Ramos (cell line): ENCODE data around the gene SAFB2.

ENCODE experiments used
- in situ Hi-C: fragments of 300-500 bp; cut with MboI; formaldehyde crosslinking; loops from one replicate; pipeline ENCODE4 v1.14.3; 2022; ENCODE audit warnings: low sequenced_read_pairs; ENCODE audit not compliant: unreplicated experiment

The SAFB2 gene

DNA sequence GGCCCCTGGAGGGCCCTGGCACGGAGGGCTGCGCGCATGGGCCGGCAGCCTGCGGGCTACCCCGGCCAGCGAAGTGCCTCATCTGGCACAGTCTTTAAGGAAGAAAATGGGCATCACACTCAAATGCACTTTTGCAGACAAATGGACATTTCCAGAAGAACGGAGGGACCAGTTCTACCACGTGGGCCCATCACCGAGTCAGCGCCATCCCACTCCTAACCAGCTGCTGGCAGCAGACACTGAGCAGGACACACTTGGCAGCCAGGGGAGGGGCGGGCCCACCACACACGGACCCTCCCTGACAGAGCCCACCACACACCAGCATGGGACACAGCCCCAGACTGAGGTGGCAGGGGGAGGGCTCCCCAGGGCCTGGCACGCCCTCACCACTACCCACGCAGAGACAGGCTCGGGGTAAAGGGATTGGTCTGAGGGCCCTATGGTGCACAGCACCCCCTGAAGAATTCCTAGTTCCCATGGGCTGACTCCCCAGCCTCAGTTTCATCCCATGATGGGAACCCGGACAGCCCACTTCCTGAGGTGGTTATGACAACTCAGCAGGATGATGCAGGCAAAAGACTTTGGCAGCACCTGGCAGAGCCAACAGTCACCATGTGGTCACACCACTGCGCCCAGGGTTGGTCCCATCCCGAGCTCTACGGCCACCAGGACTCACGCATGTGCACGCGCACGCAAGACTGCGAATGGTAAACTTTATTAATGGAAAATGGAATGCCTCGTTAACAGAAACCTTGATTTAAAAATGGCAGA lies 36.1 kb downstream of the SAFB2 start:
- in situ Hi-C loops = no loop called here

DNA sequence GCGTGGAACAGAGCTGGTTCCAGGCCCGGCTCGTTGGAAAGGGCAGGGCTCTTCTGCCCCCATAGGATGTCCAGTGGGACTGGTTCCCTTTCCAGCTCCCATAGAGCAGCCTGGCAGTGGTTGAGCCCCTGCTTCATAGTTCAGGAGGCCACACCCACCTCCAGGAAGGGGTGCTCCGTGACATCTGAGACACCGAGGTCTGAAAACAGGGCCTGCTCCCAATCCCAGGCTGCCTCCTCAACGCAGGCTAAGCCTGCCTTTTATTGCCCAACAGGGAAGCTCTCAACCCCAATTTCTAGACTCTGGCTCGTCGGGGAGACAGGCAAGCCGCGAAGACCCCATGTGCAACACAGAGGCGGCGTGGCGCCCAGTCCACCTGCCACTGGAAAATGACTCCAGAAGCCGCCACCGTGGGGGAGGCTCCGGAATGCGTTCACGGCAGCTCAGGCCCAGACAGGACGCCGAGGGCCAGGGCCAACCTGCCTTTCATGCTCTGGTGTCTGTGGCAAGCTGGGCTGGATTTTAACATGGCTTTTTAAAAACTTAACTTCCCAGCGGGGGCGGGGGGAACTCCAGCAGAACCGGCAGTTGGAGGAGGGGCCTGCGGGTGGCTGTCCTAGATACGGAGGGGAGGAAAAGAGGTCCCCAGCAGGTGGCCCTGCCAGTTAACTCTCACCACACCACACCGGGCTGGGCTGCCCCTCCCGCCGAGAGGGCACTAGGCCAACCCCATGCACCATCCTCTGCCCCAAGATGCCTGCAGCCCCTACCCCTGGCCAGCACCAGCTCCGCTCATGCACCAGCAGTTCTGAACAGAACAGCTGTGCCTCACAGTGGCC lies 36.9 kb downstream of the SAFB2 start:
- in situ Hi-C loops = no loop called here

DNA sequence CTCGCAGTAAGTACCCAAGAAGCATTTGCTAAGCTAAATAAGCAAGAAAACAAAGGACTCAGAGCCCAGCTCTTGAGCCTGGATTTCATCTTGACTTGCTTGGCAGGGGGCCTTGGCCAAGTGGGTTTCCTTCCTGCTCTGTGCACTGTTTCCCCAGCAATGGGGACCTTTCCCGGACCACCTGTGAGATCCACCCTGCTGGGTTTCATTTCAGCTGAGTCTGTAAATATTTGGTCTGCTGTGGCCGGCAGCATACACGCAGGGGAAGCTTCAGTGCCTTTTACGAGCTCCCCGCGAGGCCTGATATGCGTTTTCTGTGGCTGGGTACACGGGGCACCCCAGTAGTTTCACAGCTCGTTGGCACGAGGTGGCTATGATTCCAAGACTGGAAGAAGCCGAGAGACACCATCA lies 42.4 kb downstream of the SAFB2 start:
- in situ Hi-C loops = no loop called here

DNA sequence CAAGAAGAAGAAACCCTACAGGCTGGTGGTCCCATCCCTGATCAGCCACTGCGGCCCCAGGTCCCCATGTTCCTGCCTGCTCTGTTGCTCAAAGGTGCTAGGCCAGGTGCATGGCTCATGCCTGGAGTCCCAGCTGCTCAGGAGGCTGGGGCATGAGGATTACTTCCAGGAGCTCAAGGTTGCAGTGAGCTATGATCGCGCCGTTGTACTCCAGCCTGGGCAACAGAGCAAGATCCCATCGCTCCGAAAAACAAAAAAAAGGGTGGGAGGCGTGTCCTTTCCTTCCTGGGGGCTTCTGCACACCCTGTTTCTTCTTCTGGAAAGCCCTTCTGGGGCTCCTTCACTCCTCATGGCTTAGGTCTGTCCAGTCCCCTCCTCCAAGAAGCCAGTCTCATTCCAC lies 42.9 kb downstream of the SAFB2 start:
- in situ Hi-C loops = no loop called here

DNA sequence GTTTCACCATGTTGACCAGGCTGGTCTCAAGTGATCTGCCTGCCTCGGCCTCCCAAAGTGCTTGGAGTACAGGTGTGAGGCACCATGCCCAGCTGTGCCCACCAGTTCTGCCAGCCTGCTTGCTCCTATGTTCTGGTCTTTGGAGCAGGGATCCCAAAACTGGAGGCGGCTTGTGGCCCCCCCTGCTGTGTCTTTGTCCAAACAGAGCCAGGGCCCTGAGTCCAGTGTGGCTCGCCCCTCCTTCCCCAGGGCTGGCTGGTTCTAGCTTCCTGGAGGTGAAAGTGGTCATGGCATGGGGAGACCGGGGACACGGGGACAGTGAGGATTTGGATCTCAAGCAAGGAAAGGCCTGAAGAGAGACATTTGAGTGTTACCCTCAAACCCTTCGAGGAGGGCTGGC lies 43.3 kb downstream of the SAFB2 start:
- in situ Hi-C loops = no loop called here

DNA sequence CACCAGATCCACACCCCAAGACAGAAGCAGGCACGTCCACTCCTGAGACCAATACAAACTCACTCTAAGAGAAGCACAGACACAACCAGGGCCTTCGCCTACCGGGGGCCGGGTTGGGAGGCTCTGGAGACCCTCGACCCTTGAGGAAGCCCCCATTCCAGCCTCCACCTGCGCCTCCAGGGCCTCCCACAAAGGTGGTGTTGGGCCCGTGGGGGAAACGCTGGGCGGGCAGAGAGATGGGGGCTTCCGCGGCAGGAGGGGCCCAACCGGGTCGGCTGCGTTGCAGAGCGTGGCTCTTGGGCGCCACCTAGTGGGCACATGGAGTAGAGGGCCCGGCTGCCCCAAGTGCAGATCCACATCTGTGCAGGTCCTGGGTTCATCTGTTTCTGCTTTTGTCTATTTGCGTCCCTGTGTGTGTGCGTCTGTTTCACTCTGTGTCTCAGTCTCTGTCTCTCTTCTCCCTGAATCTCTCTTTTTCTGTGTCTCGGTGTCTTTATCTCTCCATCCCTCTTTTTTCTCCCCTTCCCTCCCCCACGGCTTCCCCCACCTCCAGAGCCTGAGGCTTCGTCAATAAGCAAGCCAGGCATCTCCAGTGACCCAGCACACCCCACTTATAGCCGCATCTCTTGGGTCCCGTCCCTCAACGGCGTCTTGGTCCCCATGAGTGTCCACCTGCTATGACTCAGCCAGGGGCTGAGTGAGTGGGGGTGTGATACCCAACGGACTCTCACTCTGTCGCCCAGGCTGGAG lies 44.3 kb downstream of the SAFB2 start:
- in situ Hi-C loops = no loop called here

DNA sequence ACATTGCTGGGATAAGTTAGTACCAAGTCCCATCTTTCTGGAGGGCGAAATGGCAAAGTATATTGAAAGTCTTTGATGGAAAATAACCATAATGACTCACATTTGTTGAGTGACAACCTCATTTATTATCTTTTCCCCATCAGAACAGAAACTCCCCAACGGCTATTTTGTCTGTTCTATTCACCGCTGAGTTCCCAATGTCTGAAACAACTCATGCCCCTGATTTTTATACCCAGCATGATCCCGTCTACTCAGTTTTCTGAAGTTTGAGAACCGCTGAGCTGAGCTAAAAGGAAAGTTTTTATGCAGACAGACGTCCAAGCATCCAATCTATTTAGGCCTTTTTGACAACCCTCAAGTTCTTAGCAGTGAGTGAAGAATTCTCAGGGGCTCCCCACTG lies 47.0 kb downstream of the SAFB2 start:
- in situ Hi-C loops = no loop called here

DNA sequence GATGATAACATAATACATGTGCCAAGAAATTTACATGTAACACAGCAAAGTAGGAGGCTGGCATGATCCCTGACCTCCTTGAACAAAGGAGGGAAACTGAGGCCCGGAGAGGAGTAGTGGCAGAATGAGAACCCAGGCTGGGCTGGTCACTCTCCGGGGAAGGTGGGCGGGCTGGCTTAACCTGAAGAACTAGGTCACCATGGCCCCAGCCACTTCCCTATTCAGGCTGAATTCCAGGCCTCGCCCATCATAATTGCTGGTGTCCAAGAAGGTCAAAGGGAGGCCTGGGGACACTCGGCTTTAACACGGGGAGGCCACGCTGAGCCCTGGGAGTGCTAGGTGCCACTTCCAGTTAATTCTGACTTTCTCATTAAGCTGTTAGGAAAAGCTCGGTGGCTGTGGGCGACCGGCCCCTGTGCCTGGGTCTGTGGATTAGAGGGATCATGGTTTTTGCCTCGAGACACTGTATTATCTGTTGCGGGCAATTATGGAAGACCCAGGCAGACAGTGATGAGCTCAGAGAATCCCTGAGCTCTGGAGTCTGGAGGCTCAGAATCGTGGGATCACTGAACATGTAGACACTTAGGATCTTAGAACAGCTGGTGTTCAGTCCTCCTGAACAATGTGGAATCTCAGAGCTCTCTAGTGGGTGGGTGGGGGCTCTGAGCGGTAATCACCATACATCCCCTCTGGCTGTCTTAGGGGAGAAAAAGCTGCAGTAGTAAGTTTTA lies 49.9 kb downstream of the SAFB2 start:
- in situ Hi-C loops = no loop called here

DNA sequence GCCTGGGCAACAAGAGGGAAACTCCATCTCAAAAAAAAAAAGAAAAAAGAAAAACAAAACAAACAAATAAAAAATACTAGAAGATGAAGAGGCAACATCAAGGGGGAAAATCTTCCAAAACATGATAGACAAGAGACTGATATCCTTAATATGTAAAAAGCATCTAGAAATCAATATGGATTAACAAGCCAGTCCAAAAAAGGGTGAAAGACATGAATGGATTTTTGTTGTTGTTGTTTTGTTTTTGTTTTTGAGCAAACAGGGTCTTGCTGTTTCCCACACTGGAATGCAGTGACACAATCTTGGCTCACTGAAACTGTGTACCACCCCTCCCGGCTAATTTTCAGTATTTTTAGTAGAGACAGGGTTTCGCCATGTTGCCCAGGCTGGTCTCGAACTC lies 50.8 kb downstream of the SAFB2 start:
- in situ Hi-C loops = no loop called here

DNA sequence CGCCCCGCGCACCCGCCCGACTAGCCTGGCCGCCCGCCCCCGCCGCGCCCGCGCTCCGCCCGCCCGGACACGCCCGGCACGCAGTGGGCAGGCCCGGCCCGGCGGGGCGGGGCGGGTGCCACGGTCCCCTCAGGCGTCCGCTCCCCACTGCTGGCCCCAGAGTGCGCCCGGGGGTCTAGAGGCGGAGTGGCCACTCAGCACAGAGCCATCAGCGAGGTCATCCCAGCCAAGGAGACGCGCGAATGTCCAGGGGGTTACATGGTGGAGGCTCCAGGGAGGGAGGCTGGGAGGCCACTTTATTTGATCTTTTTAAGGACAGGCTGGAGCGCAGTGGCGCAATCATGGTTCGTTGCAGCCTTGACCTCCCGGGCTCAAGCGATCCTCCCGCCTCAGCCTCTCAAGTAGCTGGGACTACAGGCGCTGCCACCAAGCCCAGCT lies 54.6 kb downstream of the SAFB2 start:
- in situ Hi-C loops = no loop called here

DNA sequence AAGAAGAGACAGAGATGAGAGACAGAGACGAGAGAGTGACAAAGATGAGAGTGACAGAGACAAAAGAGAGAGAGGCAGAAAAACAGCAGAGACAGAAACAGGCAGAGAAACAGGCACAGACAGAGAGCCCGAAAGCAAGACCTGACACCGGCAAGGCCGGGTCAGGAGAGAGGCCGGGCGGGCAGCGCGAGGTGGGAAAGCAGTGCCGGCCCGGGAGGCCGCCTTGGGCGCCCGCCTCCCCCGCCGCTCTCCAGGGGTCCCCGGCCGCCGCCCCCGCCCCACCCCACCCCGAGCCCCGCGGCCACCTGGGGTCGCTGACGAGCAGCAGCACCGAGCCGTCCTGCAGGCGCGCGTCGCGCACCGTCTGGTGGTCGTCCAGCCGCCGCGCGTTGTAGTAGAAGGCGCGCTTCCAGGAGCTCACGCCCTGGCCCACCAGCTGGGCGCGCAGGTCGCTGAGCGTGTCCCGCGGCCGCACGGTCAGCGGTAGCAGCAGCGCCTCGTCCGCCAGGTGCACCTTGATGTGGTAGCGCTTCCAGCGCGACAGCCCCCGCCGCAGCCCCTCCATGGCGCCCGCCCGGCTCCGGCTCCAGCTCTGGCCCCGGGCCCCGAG lies 55.1 kb downstream of the SAFB2 start, which contains the start of gene TINCR:
TSS of gene TINCR (minus strand) at position 594 of the 610 bp plus-strand sequence.
- in situ Hi-C loops = no loop called here

DNA sequence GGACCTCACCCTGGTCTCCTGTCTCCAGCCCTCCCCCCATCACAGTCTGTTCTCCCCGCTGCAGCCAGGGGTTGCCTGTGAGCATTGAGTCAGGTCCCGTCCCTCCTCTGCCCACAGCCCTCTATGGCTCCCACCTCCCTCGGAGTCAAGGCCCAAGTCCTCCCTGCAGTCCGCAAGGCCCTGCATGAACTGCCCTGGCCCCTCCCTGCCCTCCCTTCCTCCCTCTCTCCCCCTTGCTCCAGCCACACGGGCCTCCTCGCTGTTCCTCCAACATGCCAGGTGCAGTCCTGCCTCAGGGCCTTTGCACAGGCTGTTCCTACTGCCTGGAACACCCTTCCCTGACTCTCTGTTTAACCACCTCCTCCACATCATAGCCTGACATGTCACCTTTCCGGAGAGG lies 57.6 kb downstream of the SAFB2 start:
- in situ Hi-C loops = no loop called here

DNA sequence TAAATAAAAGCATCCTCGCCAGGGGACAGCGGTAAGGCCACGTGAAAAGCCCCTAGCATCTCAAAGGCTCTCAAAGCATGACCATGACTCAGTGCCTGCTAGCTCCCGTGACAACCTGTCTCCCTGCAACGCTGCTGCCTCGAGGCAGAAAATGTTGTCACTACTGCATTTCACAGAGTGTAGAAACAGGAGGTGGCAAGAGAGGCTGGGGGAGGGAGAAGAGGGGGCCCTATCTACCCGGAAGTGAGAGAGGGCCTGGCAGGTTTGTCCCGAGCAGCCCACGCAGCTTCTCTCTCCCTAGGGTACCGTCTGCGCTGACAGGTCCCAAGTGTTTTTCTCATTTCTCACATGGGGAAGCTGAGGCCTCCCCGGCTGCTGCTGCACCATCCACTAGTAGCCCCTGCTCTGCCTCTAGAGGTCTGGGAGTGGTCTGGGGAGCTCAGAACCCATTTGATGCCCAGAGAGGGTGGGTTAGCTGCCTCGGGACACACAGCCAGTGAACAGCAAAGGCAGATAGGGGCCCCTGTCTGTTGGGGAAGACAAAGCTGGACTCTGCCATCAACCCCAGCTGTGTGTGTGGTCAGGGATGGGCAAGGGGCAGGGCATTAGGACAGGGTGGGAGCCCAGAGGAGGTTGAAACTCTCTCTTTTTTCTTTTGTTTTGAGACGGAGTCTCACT lies 58.5 kb downstream of the SAFB2 start:
- in situ Hi-C loops = no loop called here

DNA sequence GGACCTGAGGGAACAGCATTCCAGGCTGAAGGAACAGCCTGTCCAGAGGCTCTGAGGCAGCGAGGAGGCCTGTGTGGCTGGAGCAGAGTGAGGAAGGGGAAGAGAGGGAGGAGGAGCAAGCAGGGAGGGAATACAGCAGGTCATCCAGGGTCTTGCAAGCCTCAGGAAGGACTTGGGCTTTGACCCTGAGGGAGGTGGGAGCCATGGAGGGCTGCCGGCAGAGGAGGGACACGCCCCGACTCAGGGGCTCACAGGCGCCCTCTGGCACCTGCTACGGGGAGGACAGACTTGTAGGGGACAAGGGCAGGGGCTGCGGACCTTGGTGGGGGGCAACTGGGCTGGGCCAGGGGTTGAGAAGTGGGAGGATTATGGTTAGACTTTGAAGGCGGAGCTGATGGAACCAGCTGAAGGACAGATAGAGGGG lies 59.6 kb downstream of the SAFB2 start:
- in situ Hi-C loops = no loop called here

DNA sequence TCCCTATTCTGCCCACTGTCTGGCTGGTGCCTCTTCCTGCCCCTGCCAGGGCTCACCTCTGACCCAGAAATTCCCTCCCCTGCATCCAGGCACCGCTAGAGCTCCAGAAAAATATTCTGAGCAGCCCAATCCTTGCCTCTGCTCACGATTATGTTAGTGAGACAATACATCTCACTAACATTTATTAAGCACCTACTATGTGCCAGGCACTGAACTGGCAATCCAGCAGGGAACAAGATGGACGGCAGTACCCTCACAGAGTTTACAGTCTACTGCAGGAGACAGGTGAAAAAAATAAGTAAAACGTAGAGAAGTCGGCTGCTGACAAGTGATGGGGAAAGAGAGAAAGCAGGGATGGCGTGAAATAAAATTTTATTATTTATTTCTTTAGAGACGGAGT lies 60.3 kb downstream of the SAFB2 start:
- in situ Hi-C loops = no loop called here

DNA sequence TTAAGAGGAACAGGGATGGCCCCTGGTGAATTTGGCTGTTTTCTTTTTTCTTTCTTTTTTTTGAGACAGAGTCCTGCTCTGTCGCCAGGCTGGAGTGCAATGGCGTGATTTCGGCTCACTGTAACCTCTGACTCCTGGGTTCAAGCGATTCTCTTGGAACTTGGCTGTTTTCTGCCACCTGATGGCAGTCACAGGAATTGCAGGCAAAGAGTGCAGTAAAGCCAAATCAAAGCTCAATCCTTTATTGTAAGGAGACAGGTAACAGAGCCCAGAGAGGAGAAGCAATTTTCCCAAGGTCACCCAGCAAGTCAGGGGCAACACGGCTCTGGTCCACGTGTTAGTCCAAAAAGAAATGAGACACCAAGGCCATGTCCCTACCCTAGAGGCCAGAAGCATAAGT lies 61.0 kb downstream of the SAFB2 start:
- in situ Hi-C loops = no loop called here

DNA sequence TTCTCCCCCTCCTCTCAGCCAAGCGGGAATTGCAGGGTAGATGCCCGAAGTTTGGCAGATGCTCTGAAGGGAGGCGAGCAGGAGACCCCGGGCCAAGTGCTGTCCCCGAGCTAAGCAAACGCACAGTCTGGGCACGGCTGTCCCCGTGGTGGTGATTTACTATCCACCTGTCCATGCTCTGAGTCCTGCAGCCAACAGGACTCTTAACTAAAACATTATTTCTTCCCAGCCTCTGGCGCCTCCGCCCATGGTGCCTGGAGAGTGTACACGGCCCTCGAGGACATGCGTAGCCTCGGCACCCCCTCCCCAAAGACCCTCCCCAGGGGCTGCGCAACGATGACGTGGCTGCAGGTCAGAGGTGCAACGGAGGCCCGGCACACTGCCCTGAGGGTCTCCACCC lies 62.4 kb downstream of the SAFB2 start:
- in situ Hi-C loops = no loop called here

DNA sequence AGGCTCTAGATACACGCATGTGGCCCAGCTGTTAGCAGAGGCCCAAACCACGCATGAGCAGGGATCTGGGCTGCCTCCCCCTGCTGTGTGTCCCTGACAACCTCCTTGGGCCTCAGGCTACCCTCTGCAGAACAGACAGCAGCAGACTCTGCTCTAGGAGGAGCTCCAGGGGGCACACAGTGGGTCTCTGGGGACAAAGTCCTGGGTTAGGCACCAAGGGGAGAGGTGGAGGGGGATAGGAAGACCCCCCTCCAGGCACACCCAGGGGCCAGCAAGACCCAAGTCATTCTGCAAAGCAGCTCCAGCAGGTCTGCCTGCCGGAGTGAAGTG lies 62.8 kb downstream of the SAFB2 start:
- in situ Hi-C loops = no loop called here

DNA sequence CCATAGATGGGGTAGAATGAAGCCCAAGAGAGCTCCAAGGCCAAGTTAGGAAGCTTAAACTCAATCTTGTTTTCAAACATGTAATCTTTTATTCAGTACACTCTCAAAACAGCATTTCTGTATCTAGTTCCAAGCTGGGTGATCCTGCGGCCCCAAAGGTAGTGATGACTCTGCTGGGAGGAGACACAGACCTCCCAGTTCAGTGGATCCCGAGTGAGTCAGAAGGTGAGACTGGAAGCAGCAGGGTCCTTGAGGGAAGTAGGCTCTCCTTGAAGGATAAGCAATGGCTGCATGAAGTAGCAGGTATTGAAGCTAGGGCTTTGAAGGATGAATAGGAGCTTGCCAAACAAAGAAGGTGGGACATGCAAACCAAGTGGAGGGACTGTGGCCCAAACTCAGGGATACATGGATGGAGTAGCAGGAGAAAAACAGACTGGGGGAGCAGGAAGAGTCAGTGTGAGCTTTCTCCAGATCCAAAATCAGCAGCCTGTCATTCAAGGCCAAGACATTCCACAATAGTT lies 64.4 kb downstream of the SAFB2 start:
- in situ Hi-C loops = no loop called here
